GM23248 (cell line): ENCODE data around the gene PPP1R1A. TPM values are rescaled to one million over a fixed set of nuclear protein-coding genes. Genes with fewer than 3 reads are reported as not detected.
A peak's percentile ranks its signal among the peaks of the same experiment; 100 is the strongest.

Source experiments
- DNase-seq: peaks from one replicate; pipeline ENCODE4 v3.0.0-alpha.2; 2015
- H2AFZ ChIP-seq: fragments of 200-600 bp; sonication (generic); 2 replicates; pipeline ENCODE4 v1.6.1; 2016; ENCODE audit warnings: antibody characterized with exemption
- H3F3A ChIP-seq: fragments of 200-600 bp; sonication (generic); 2 replicates; pipeline ENCODE4 v1.6.1; 2016; ENCODE audit warnings: mild to moderate bottlenecking, antibody characterized with exemption, mixed run types; ENCODE audit not compliant: insufficient read depth
- H3K27ac ChIP-seq: fragments of 200-600 bp; sonication (generic); 2 replicates; pipeline ENCODE4 v1.5.1; 2016; ENCODE audit warnings: mild to moderate bottlenecking
- H3K27me3 ChIP-seq: fragments of 200-600 bp; sonication (generic); replicated peaks from 2 replicates; pipeline ENCODE4 v1.6.1; 2016; ENCODE audit warnings: mild to moderate bottlenecking; ENCODE audit not compliant: insufficient read depth
- H3K36me3 ChIP-seq: fragments of 200-600 bp; sonication (generic); 2 replicates; pipeline ENCODE4 v1.6.1; 2016; ENCODE audit warnings: low read depth, mild to moderate bottlenecking
- H3K4me1 ChIP-seq: fragments of 200-600 bp; sonication (generic); 2 replicates; pipeline ENCODE4 v1.6.1; 2016; ENCODE audit warnings: mild to moderate bottlenecking; ENCODE audit not compliant: insufficient read depth
- H3K4me2 ChIP-seq: fragments of 200-600 bp; sonication (generic); one replicate; pipeline ENCODE4 v1.6.1; 2016; ENCODE audit warnings: mild to moderate bottlenecking; ENCODE audit not compliant: unreplicated experiment
- H3K4me3 ChIP-seq: fragments of 200-600 bp; sonication (generic); 2 replicates; pipeline ENCODE4 v1.5.1; 2016; ENCODE audit warnings: mild to moderate bottlenecking
- H3K79me2 ChIP-seq: fragments of 200-600 bp; sonication (generic); 2 replicates; pipeline ENCODE4 v1.6.1; 2016; ENCODE audit warnings: mild to moderate bottlenecking; ENCODE audit not compliant: insufficient read depth
- H3K9ac ChIP-seq: fragments of 200-600 bp; sonication (generic); 2 replicates; pipeline ENCODE4 v1.6.1; 2016; ENCODE audit warnings: mild to moderate bottlenecking
- H3K9me2 ChIP-seq: fragments of 200-600 bp; sonication (generic); 2 replicates; pipeline ENCODE4 v1.6.1; 2016; ENCODE audit warnings: mixed run types, mild to moderate bottlenecking, moderate library complexity; ENCODE audit not compliant: insufficient read depth
- H3K9me3 ChIP-seq: fragments of 200-600 bp; sonication (generic); one replicate; pipeline ENCODE4 v1.6.1; 2017; ENCODE audit warnings: low read depth
- H4K20me1 ChIP-seq: fragments of 200-600 bp; sonication (generic); 2 replicates; pipeline ENCODE4 v1.6.0; 2016; ENCODE audit not compliant: insufficient read depth
- EZH2 ChIP-seq: fragments of 200-600 bp; sonication (generic); IDR thresholded peaks from 2 replicates; pipeline ENCODE4 v1.6.1; 2018; ENCODE audit warnings: antibody characterized with exemption, mild to moderate bottlenecking; ENCODE audit not compliant: insufficient read depth, poor library complexity, severe bottlenecking
- EZH2phosphoT487 ChIP-seq: fragments of 200-600 bp; sonication (generic); IDR thresholded peaks from 2 replicates; pipeline ENCODE4 v1.6.1; 2018; ENCODE audit warnings: antibody characterized with exemption, moderate library complexity, mild to moderate bottlenecking, low read depth; ENCODE audit not compliant: insufficient read depth
- WGBS, 2 experiments: methylation state at CpG; one replicate each; pipeline ENCODE4 v1.1.6; 2015 to 2017; ENCODE audit warnings: low lambda C conversion rate in 2 of 2, low coverage in 1 of 2; ENCODE audit errors: missing lambda C conversion rate in 2 of 2; 5-methylcytosine and 5-hydroxymethylcytosine counted together
- in situ Hi-C: fragments of 300-500 bp; cut with MboI; formaldehyde crosslinking; loops from 2 replicates; pipeline ENCODE4 v1.15.0; 2020
- polyA plus RNA-seq: library from polyadenylated mRNA; unstranded; fragments of >200 nt; fragmentation: Nextera tagmentation; extraction: Ambion mirVana; gene quantifications from 2 replicates; pipeline ENCODE4 v1.2.1, GENCODE V29; 2016
- total RNA-seq: library from RNA; depleted of rRNA; stranded (reverse); fragments of >200 nt; shearing (Covaris generic); gene quantifications from 2 replicates; pipeline ENCODE4 v1.2.3, GENCODE V29; 2014

Gene PPP1R1A
- total and polyA plus RNA-seq, 2 experiments from 2014 or later: not detected

DNA sequence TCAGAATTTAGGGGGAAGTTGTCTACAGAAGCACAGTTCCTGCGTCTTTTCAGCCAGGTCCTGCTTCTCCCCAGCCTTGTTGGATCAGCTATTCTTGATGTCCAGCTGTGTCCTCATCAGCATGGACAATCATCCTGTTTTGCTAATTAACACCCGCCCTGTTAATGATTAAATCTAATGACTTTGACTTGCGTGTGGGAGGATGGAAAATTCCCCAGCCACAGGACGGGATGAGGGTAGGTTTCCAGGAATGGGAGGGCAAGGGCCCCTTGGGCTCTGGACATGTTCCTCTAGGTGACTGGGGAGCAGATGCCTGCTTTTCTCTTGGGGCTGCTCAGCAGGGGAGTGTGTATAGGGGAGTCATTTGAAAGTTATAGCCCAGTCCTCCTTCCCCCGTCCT, 5.3 kb upstream of the PPP1R1A start:
- Histone ChIP-seq H3K27ac (no peak overlapping the region), H3K4me3 (no peak overlapping the region), H4K20me1 (no peaks in the 10 kb centered on the region), H3F3A (no peaks in the 10 kb centered on the region), H3K27me3 (peaks cover 33% of the 10 kb centered on the region), H3K4me1 (no peaks in the 10 kb centered on the region), H3K9me3 (no peaks in the 10 kb centered on the region), H3K79me2 (no peaks in the 10 kb centered on the region), H3K36me3 (no peaks in the 10 kb centered on the region), H3K4me2 (no peak overlapping the region), H2AFZ (no peak overlapping the region), H3K9me2 (no peaks in the 10 kb centered on the region), H3K9ac (no peak overlapping the region)
- in situ Hi-C loops: no loop called here
- WGBS, 2 experiments: 44 to 50% methylated on average over 5 of the region's 5 CpGs
- TF ChIP-seq EZH2 (no peak), EZH2phosphoT487 (no peak)
- no peak for DNase-seq

DNA sequence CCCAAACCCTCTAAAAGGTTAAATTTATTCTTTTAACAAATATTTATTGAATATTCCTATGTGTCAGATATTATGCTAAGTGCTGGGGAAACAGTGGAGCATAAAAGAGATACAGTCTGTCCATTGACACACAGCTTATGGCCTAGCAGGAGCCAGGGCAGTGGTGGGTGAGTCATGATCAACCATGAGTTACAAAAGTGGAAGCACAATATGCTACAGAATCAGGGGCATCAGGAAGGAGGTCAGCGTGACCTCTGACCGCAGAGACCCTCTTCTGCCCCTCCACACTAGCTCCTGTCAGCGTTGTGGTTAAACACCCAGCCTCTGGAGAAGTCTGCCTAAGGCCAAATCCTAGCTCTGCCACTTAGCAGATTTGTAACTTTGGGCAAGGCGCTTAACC, 4.7 kb upstream of the PPP1R1A start:
- no peak overlapping the region for H3K9ac ChIP-seq
- no peaks in the 10 kb centered on the region for H3K9me2 ChIP-seq
- in situ Hi-C loops: no loop called here
- no peaks in the 10 kb centered on the region for H3K36me3 ChIP-seq
- no peak overlapping the region for H3K4me3 ChIP-seq
- peaks cover 32% of the 10 kb centered on the region for H3K27me3 ChIP-seq
- TF ChIP-seq EZH2phosphoT487: no peak
- TF ChIP-seq EZH2: no peak
- no peaks in the 10 kb centered on the region for H3K4me1 ChIP-seq
- no peaks in the 10 kb centered on the region for H3F3A ChIP-seq
- peak; percentile 34 for DNase-seq
- H3K79me2 ChIP-seq: no peaks in the 10 kb centered on the region
- H4K20me1 ChIP-seq: no peaks in the 10 kb centered on the region
- WGBS, 2 experiments: 56 to 63% methylated on average over 4 of the region's 4 CpGs
- no peak overlapping the region for H3K27ac ChIP-seq
- no peak overlapping the region for H3K4me2 ChIP-seq
- no peaks in the 10 kb centered on the region for H3K9me3 ChIP-seq
- no peak overlapping the region for H2AFZ ChIP-seq

DNA sequence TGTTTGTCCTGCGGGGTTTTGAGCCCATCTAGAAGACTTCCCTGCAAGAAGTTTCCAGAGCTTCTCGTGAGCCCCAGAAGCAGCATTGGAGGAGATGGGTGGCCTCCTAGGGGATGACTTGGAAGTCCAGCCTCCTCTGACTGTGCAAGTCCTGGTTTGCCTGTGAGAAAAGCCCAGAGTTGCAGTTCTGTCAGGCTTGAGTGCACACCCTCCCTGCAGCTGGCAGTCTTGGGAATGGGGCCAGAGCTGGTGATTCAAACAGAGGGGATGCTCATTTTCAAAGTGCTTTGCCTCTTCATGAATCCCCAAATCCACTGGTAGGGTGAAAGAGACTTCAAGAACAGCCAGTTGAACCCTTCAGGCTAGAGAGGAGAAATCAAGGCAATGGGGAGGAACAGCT, 3.9 kb upstream of the PPP1R1A start:
- H3K36me3 ChIP-seq: no peaks in the 10 kb centered on the region
- 65 to 70% methylated on average over 2 of the region's 2 CpGs for WGBS, 2 experiments
- no peak overlapping the region for H2AFZ ChIP-seq
- H3F3A ChIP-seq: no peaks in the 10 kb centered on the region
- peaks cover 36% of the 10 kb centered on the region for H3K27me3 ChIP-seq
- H3K4me2 ChIP-seq: no peak overlapping the region
- H4K20me1 ChIP-seq: no peaks in the 10 kb centered on the region
- H3K27ac ChIP-seq: no peak overlapping the region
- in situ Hi-C loops: no loop called here
- H3K4me3 ChIP-seq: no peak overlapping the region
- no peaks in the 10 kb centered on the region for H3K79me2 ChIP-seq
- no peak overlapping the region for H3K9ac ChIP-seq
- TF ChIP-seq EZH2 (no peak), EZH2phosphoT487 (no peak)
- DNase-seq: peak; percentile 53
- no peaks in the 10 kb centered on the region for H3K9me2 ChIP-seq
- no peaks in the 10 kb centered on the region for H3K9me3 ChIP-seq
- H3K4me1 ChIP-seq: no peaks in the 10 kb centered on the region

DNA sequence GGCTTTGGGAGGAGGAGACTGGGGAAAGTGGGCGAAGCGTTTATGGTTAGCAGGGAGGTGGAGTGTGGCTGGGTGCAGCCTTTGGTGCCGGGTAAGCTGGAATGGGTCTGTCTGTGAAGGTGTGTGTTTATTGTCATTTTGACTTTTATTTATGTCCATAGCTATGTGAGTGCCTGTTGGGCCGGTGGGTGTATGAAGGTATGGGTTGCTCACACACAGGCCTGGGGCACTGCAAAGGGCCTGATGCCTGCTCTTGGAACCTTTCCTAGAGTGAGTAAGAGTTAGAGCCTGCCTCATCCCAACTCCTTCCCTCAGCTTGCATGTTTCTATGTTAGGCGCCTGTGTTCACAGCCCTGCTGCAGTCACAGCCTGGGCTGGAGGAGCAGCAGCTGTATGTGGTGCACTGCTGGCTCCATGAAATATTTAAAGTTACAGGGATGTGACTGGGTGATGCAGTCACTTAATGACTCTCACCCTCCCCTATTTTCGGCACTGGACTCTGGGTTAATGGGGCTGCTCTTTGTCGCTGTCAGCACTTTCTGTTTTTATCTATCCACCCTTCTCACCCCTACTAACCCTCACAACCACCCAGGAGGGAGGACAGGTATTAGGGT, 2.6 kb upstream of the PPP1R1A start:
- H3K79me2 ChIP-seq: no peaks in the 10 kb centered on the region
- no peaks in the 10 kb centered on the region for H3K4me1 ChIP-seq
- no peaks in the 10 kb centered on the region for H3F3A ChIP-seq
- H3K4me3 ChIP-seq: no peak overlapping the region
- H3K9me3 ChIP-seq: no peaks in the 10 kb centered on the region
- no peak overlapping the region for H3K4me2 ChIP-seq
- WGBS, 2 experiments: 57 to 58% methylated on average over 7 of the region's 7 CpGs
- peaks cover 46% of the 10 kb centered on the region for H3K27me3 ChIP-seq
- TF ChIP-seq EZH2phosphoT487 (no peak), EZH2 (no peak)
- H3K9me2 ChIP-seq: no peaks in the 10 kb centered on the region
- H4K20me1 ChIP-seq: no peaks in the 10 kb centered on the region
- peak; percentile 69 for DNase-seq
- H3K36me3 ChIP-seq: no peaks in the 10 kb centered on the region
- in situ Hi-C loops: no loop called here
- H3K27ac ChIP-seq: no peak overlapping the region
- no peak overlapping the region for H3K9ac ChIP-seq
- no peak overlapping the region for H2AFZ ChIP-seq

DNA sequence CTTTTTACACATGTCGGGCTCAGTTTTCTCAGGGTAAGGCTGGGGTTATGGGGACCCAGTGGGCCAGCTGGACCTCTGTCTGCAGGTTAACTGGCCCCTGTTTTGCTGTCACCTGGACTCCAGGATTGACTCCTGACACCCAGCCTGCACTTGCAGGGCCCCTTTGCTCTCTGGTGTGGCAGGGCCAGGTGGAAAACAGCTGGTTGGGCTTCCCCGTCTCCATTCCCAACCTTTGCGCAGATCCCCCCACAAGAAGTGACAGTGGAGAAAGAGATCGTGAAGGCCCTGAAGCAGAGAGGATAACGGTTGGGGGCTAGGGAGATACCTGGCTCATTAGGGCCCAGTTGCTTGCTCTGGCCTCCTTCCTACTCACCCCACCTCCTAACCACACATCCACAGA, 1.5 kb upstream of the PPP1R1A start:
- Histone ChIP-seq H3K4me2 (no peak overlapping the region), H4K20me1 (no peaks in the 10 kb centered on the region), H3K27ac (no peak overlapping the region), H3K4me1 (no peaks in the 10 kb centered on the region), H3K9me3 (no peaks in the 10 kb centered on the region), H3K9ac (no peak overlapping the region), H3K9me2 (no peaks in the 10 kb centered on the region), H3F3A (no peaks in the 10 kb centered on the region), H3K4me3 (no peak overlapping the region), H2AFZ (no peak overlapping the region), H3K36me3 (no peaks in the 10 kb centered on the region), H3K27me3 (peaks cover 51% of the 10 kb centered on the region), H3K79me2 (no peaks in the 10 kb centered on the region)
- no peak for DNase-seq
- no peak for TF ChIP-seq EZH2phosphoT487
- TF ChIP-seq EZH2: no peak
- in situ Hi-C loops: no loop called here
- WGBS, 2 experiments: 80 to 81% methylated on average over 5 of the region's 5 CpGs
